GM21367 (cell line): Measurements from ENCODE around the gene ZSCAN2.
"Not testable (repeated sequence)": the region's sequence is repeated elsewhere in the genome, so short reads cannot be mapped to it uniquely, and the experiment has no call there.

ENCODE experiments used
- ATAC-seq: cut with Tn5 transposase; IDR thresholded peaks from one replicate; pipeline ENCODE4 v1.9.1; 2021; ENCODE audit not compliant: unreplicated experiment

Gene ZSCAN2

GRCh38 chr15:84600687-84601554, at the start of gene ZSCAN2:
ZSCAN2 (plus strand) TSS chr15:84601009; CDS start chr15:84603928, 2,919 bp downstream.
- ATAC-seq = peak; percentile 91

- not testable (repeated sequence) for ATAC-seq
Observed at GRCh38 chr15:84551624-84552023, 49.2 kb upstream of the ZSCAN2 start.

GRCh38 chr15:84552896-84553295, 47.9 kb upstream of the ZSCAN2 start:
- ATAC-seq = no peak

GRCh38 chr15:84556690-84557089, 44.1 kb upstream of the ZSCAN2 start:
- not testable (repeated sequence) for ATAC-seq

GRCh38 chr15:84568021-84568420, 32.8 kb upstream of the ZSCAN2 start:
- not testable (repeated sequence) for ATAC-seq

- no peak for ATAC-seq
Observed at GRCh38 chr15:84570164-84570735, 30.6 kb upstream of the ZSCAN2 start.

- no peak for ATAC-seq
Observed at GRCh38 chr15:84572231-84572630, 28.6 kb upstream of the ZSCAN2 start.

GRCh38 chr15:84575493-84575892, 25.3 kb upstream of the ZSCAN2 start:
- ATAC-seq = no peak

GRCh38 chr15:84577891-84578290, 22.9 kb upstream of the ZSCAN2 start:
- ATAC-seq = not testable (repeated sequence)

- not testable (repeated sequence) for ATAC-seq
Observed at GRCh38 chr15:84579261-84579721, 21.5 kb upstream of the ZSCAN2 start.

GRCh38 chr15:84581676-84582428, 19.0 kb upstream of the ZSCAN2 start:
- ATAC-seq = not testable (repeated sequence)

GRCh38 chr15:84582583-84583157, 18.1 kb upstream of the ZSCAN2 start:
- ATAC-seq = no peak

- ATAC-seq = not testable (repeated sequence)
Observed at GRCh38 chr15:84583921-84584320, 16.9 kb upstream of the ZSCAN2 start.

GRCh38 chr15:84586696-84587095, 14.1 kb upstream of the ZSCAN2 start:
- ATAC-seq = no peak

- ATAC-seq = peak; percentile 96
Observed at GRCh38 chr15:84588053-84588874, 12.5 kb upstream of the ZSCAN2 start.

GRCh38 chr15:84590406-84590805, 10.4 kb upstream of the ZSCAN2 start:
- no peak for ATAC-seq

GRCh38 chr15:84591815-84592214, 9.0 kb upstream of the ZSCAN2 start:
- no peak for ATAC-seq

GRCh38 chr15:84594617-84595290, 6.1 kb upstream of the ZSCAN2 start:
- ATAC-seq = no peak

- no peak for ATAC-seq
Observed at GRCh38 chr15:84595660-84596059, 5.1 kb upstream of the ZSCAN2 start.

GRCh38 chr15:84597296-84597695, 3.5 kb upstream of the ZSCAN2 start:
- no peak for ATAC-seq
